Mesodermal cell (in vitro differentiated cells): ENCODE results near the gene ARHGAP27. TPM values are rescaled to one million over a fixed set of nuclear protein-coding genes. Genes with fewer than 3 reads are reported as not detected.
"Not testable (repeated sequence)": the region's sequence is repeated elsewhere in the genome, so short reads cannot be mapped to it uniquely, and the experiment has no call there.

ENCODE experiments used
- H3K27ac ChIP-seq: 2 replicates; pipeline ENCODE4 v1.7.0; 2013; ENCODE audit warnings: mild to moderate bottlenecking, low read depth, low read length, moderate library complexity; ENCODE audit not compliant: severe bottlenecking
- H3K36me3 ChIP-seq: 2 replicates; pipeline ENCODE4 v1.7.1; 2013; ENCODE audit warnings: mild to moderate bottlenecking, low read length, moderate library complexity; ENCODE audit not compliant: control insufficient read depth, insufficient read depth
- H3K4me1 ChIP-seq: one replicate; pipeline ENCODE4 v1.7.1; 2013; ENCODE audit warnings: mild to moderate bottlenecking, low read length; ENCODE audit not compliant: insufficient read depth, control insufficient read depth, poor library complexity, severe bottlenecking
- H3K4me3 ChIP-seq: 2 replicates; pipeline ENCODE4 v1.7.0; 2013; ENCODE audit warnings: low read length, control low read depth, mild to moderate bottlenecking; ENCODE audit not compliant: insufficient read depth, poor library complexity, severe bottlenecking; ENCODE audit errors: extremely low read depth
- H3K9me3 ChIP-seq: 2 replicates; pipeline ENCODE4 v1.7.1; 2013; ENCODE audit warnings: mild to moderate bottlenecking, low read length, moderate library complexity; ENCODE audit not compliant: control insufficient read depth
- WGBS, 2 experiments: methylation state at CpG; one replicate each; pipeline ENCODE4 v1.1.5; 2013; ENCODE audit warnings: missing lambda C conversion rate in 2 of 2; ENCODE audit not compliant: insufficient coverage in 2 of 2; 5-methylcytosine and 5-hydroxymethylcytosine counted together
- polyA plus RNA-seq, 2 experiments: library from polyadenylated mRNA; stranded (reverse); fragments of 50-300 nt; gene quantifications; one replicate each; pipeline ENCODE4 v1.2.3, GENCODE V29; 2013

Gene ARHGAP27
- polyA plus RNA-seq (2013, experiment 1 of 2) = 4.6 TPM
- polyA plus RNA-seq (2013, experiment 2 of 2) = 5.4 TPM

- peaks cover 3% of the 10 kb centered on the region for H3K36me3 ChIP-seq
- H3K9me3 ChIP-seq = no peaks in the 10 kb centered on the region
- H3K27ac ChIP-seq = no peak within 1 kb of the TSS
- H3K4me3 ChIP-seq = peak within 1 kb of the TSS; percentile 43
- peaks cover 26% of the 10 kb centered on the region for H3K4me1 ChIP-seq
- WGBS, 2 experiments = 2 to 3% methylated on average over 28 to 32 of the region's 66 CpGs
Observed at GRCh38 chr17:45432405-45433158, at the start of gene ARHGAP27. Gene ARHGAP27, minus strand, starts transcription at chr17:45432870. Its CDS starts 2,591 bp downstream, at chr17:45430279.

- not testable (repeated sequence) for H3K27ac ChIP-seq, H3K4me3 ChIP-seq, H3K4me1 ChIP-seq, H3K9me3 ChIP-seq, H3K36me3 ChIP-seq
- no CpG with 5 or more reads among the region's 4 CpGs for WGBS, 2 experiments
Observed at GRCh38 chr17:45482317-45482716, 49.6 kb upstream of the ARHGAP27 start.

- not testable (repeated sequence) for H3K4me1 ChIP-seq, H3K9me3 ChIP-seq, H3K36me3 ChIP-seq, H3K4me3 ChIP-seq, H3K27ac ChIP-seq
- 94 to 96% methylated on average over 3 to 7 of the region's 14 CpGs for WGBS, 2 experiments
Observed at GRCh38 chr17:45475436-45475835, 42.8 kb upstream of the ARHGAP27 start.

GRCh38 chr17:45472249-45472648 lies 39.6 kb upstream of the ARHGAP27 start:
- WGBS, 2 experiments = 91% methylated on average over 3 of the region's 3 CpGs; no CpG with 5 or more reads in 1 of the 2 experiments
- H3K36me3 ChIP-seq, H3K27ac ChIP-seq: not testable (repeated sequence)

GRCh38 chr17:45469204-45469563 lies 36.5 kb upstream of the ARHGAP27 start:
- WGBS, 2 experiments = 64 to 80% methylated on average over 1 to 2 of the region's 4 CpGs
- H3K36me3 ChIP-seq, H3K4me1 ChIP-seq, H3K27ac ChIP-seq, H3K4me3 ChIP-seq, H3K9me3 ChIP-seq: not testable (repeated sequence)

More at GRCh38 chr17:45472249-45472648, 39.6 kb upstream of the ARHGAP27 start:
- H3K9me3 ChIP-seq, H3K4me1 ChIP-seq, H3K4me3 ChIP-seq: not testable (repeated sequence)

GRCh38 chr17:45468293-45469203 lies 35.9 kb upstream of the ARHGAP27 start:
- H3K36me3 ChIP-seq, H3K27ac ChIP-seq, H3K4me3 ChIP-seq, H3K4me1 ChIP-seq, H3K9me3 ChIP-seq: not testable (repeated sequence)
- WGBS, 2 experiments = no CpG with 5 or more reads among the region's 14 CpGs

GRCh38 chr17:45461524-45462327 lies 29.1 kb upstream of the ARHGAP27 start:
- not testable (repeated sequence) for H3K36me3 ChIP-seq, H3K4me3 ChIP-seq, H3K4me1 ChIP-seq, H3K9me3 ChIP-seq
- H3K27ac ChIP-seq = peak overlapping the region; percentile 16
- WGBS, 2 experiments = 40 to 67% methylated on average over 1 of the region's 8 CpGs

- not testable (repeated sequence) for H3K36me3 ChIP-seq, H3K9me3 ChIP-seq, H3K4me1 ChIP-seq, H3K27ac ChIP-seq, H3K4me3 ChIP-seq
- WGBS, 2 experiments = 94 to 100% methylated on average over 2 of the region's 5 CpGs
Observed at GRCh38 chr17:45460422-45460821, 27.8 kb upstream of the ARHGAP27 start.

GRCh38 chr17:45454341-45454740 lies 21.7 kb upstream of the ARHGAP27 start:
- not testable (repeated sequence) for H3K36me3 ChIP-seq, H3K4me3 ChIP-seq, H3K9me3 ChIP-seq, H3K27ac ChIP-seq, H3K4me1 ChIP-seq
- 90 to 93% methylated on average over 5 to 7 of the region's 8 CpGs for WGBS, 2 experiments

GRCh38 chr17:45453731-45454130 lies 21.1 kb upstream of the ARHGAP27 start:
- H3K36me3 ChIP-seq, H3K4me3 ChIP-seq, H3K27ac ChIP-seq, H3K9me3 ChIP-seq, H3K4me1 ChIP-seq: not testable (repeated sequence)
- WGBS, 2 experiments = 93 to 94% methylated on average over 10 to 11 of the region's 17 CpGs
